Measurements from ENCODE around the gene FETUB.

FETUB gene

GRCh38 chr3:186635532-186635931, 4.7 kb upstream of the FETUB start:
- no peak for DNase-seq (ENCODE audit: low read depth in 3 of 3, low spot score in 1 of 3)

DNA sequence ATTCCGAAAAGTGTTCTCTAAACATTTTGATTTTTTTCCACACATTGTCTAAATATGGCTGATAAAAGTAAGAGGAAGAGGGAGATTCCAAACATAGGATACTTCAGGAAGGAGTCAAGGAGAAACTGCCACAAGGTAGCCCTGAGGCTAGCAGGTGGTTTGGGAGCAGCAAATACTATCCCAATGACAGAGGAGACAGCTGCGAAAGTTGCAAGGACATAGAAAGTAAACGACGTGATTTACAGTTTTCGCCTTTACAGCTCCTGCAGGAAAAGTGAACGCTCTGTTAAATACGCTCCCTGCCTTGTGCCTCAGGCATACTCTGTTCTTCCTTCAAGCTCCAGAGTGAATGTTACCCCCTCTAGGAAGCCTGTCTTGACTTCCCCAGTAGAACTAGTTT, 3.7 kb upstream of the FETUB start:
- DNase-seq (ENCODE audit: low read depth in 3 of 3, low spot score in 1 of 3), result no peak

- no peak for DNase-seq (ENCODE audit: low read depth in 3 of 3, low spot score in 1 of 3)
Measured at GRCh38 chr3:186637686-186638085, 2.5 kb upstream of the FETUB start.

DNA sequence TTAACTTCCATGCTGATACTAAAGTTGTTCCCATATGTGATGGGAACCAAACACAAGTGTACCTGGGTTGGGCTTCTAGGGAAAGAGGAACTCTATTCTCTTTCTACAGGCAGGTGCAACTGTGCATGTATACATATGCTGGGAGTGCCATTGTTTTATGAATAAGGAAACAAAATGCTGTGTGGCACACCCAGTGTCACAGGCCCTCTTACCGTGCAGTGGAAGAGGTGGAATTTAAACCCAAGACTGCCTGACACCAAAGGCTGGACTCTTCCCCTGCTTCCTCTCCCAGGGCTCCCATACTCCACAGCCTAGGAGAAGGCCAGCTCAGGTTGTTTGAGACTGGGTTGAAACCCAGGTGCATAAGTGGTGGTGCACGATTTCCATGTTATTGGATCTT, 1.9 kb upstream of the FETUB start:
- DNase-seq (ENCODE audit: low read depth in 3 of 3, low spot score in 1 of 3), result no peak

- DNase-seq (ENCODE audit: low read depth in 3 of 3, low spot score in 1 of 3), result no peak
Measured at GRCh38 chr3:186640473-186640818, 247 bp downstream of the FETUB start.

- DNase-seq (ENCODE audit: low read depth in 3 of 3, low spot score in 1 of 3), result no peak
Measured at GRCh38 chr3:186640929-186641328, 730 bp downstream of the FETUB start.

- no peak for DNase-seq (ENCODE audit: low read depth in 3 of 3, low spot score in 1 of 3)
Measured at GRCh38 chr3:186642014-186642413, 1.8 kb downstream of the FETUB start.

DNA sequence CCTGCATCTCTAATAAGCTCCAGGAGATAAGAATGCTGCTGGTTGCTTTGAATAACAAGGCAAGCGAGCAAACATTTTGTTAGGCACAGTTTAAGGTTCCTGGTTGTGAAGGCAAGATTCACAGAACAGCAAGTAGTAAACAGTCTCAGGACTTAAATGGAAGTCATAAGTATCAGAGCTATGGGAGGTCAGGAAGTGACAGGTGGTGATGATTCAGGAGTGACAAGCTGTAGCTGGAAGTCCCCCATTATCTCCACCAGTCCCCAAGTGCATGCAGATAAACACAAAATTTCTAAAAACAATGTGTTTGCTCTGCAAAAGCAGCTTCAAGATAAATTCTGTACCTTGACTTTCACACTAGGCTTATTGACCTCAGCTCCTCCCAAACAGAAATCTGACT, 3.3 kb downstream of the FETUB start:
- DNase-seq (ENCODE audit: low read depth in 3 of 3, low spot score in 1 of 3), result no peak

GRCh38 chr3:186644683-186645082, 4.5 kb downstream of the FETUB start:
- DNase-seq (ENCODE audit: low read depth in 3 of 3, low spot score in 1 of 3), result no peak

DNA sequence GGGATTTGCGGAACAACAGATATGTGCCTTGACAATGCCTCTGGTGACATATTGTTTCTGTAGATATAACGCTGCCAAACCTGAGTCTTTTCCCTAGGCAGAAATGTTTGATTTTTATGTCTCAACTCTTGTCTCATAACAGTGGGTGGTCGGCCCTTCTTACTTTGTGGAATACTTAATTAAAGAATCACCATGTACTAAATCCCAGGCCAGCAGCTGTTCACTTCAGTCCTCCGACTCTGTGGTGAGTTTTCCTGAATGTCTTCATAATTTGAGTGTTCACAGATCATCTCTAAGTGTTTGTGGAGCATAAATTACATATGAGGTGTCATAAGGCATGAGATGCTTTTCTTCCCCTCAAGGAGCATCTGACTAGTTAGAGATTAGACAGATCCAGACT, 5.9 kb downstream of the FETUB start:
- DNase-seq (ENCODE audit: low read depth in 3 of 3, low spot score in 1 of 3), result no peak

- no peak for DNase-seq (ENCODE audit: low read depth in 3 of 3, low spot score in 1 of 3)
Measured at GRCh38 chr3:186646841-186647240, 6.6 kb downstream of the FETUB start.

DNA sequence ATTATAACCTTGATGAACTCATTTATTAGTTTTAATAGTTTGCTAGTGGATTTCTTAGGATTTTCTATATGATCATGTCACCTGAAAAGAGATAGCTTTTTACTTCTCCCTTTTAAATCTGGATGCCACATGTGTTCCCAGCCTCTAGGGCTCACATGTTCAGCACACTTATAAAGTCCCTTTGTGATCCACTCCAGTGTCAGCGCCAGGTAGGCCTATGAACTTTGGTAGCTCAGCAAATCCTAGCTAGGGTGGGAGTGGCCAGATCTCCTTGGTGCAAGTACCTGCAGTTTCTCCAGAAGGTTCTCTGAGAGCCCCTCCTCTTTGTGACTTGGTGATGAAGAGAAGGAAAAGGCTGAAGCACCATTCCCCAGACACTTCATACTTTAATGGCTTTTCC, 8.7 kb downstream of the FETUB start:
- no peak for DNase-seq (ENCODE audit: low read depth in 3 of 3, low spot score in 1 of 3)

GRCh38 chr3:186651678-186652215, 11.5 kb downstream of the FETUB start:
- DNase-seq (ENCODE audit: low read depth in 3 of 3, low spot score in 1 of 3), result no peak

DNA sequence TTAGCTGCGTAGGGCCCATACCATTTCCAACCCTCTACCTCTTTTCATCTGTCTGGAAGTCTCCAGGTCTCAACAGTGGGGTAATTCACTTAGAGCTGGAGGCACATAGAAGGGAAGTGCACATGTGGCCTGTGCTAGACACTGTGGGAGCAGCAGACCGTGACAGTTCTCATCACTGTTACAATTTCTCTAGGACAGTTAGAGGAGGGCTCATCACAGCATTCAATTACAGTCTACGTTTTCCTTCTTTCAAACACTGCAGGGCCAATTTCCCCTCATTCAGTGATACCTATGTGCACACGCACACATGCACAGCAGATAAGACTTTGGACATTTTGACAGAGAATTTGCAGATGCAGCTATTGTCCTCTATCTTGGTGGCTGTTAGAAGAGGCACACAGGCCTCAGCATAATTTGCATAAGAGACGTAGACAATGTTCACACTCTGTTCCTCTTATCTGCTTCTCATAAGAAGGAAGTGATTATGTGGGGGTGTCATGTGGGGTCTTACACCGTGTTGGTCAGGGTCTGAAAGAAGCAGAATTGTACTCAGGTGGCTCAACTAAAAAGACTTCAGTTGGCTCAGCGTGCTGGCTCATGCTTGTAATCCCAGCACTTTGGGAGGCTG, 13.0 kb downstream of the FETUB start:
- no peak for DNase-seq (ENCODE audit: low read depth in 3 of 3, low spot score in 1 of 3)

- DNase-seq (ENCODE audit: low read depth in 3 of 3, low spot score in 1 of 3), result no peak
Measured at GRCh38 chr3:186653984-186654383, 13.8 kb downstream of the FETUB start.

DNA sequence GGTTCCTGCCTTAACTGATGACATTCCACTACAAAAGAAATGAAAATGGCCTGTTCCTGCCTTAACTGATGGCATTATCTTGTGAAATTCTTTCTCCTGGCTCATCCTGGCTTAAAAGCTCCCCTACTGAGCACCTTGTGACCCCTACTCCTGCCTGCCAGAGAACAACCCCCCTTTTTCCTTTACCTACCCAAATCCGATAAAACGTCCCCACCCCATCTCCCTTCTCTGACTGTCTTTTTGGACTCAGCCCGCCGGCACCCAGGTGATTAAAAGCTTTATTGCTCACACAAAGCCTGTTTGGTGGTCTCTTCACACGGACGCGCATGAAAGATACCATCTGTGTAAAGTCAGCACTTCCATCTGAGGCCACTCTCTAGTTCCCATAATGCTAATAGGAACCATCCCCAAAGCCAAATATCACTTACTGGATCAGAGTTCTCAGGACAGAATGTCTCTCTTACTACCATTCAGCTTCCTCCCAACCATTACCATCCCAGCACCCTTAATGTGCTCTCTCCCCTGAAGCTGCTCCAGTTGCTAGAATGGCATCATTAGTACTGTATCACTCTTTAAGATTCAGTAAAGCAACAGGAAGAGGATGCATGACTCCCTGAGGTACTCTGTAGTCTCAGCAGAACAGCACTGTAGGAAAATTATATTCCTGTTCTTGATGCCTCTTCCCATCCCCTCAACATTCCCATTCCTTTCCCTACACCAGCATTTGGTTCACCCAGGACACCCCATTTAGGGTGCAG, 23.3 kb downstream of the FETUB start:
- no peak for DNase-seq (ENCODE audit: low read depth in 3 of 3, low spot score in 1 of 3)

DNA sequence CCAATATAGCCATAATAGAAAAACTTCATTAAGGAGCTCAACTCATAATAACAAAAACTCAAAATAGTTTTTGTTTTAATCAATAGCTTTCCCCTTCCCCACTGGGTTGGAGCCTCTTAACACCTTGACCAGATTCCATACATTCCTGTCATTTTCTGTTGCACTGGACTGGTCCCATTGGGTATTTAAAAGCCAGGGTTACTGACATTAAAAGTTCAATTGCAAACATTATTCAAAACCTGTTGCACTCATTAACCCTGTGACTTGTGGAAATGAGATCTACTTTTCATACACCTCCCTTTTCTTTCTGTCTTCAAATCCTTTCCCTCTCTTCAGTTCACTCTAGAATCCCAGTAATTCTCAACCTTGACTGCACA, 23.9 kb downstream of the FETUB start:
- DNase-seq (ENCODE audit: low read depth in 3 of 3, low spot score in 1 of 3), result no peak

GRCh38 chr3:186664506-186664905, 24.3 kb downstream of the FETUB start:
- DNase-seq (ENCODE audit: low read depth in 3 of 3, low spot score in 1 of 3), result no peak

DNA sequence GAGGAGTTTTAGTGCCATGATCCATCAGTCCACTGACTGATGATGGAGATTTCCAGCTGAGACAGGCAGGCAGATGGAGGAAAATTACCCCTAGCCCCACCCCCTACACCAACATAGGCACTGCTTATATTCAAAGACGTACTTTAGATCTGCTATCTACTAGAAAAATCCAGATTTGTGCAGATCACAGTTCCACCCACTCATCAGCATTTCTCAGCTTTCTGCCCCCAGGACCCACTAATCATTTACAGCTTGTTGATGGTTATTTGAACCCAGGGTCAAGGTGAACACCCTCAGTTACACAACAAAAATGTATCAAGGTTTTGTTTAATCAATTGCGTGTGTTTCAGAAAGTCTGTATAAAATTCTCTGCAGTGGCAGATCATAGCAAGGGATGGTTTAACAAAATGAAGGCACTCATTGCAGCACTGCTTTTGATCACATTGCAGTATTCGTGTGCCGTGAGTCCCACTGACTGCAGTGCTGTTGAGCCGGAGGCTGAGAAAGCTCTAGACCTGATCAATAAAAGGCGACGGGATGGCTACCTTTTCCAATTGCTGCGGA, 25.5 kb downstream of the FETUB start, which contains the start of gene HRG:
HRG (plus strand) TSS at position 390 of the 564 bp plus-strand sequence; CDS start at position 408, 18 bp downstream.
- no peak for DNase-seq (ENCODE audit: low read depth in 3 of 3, low spot score in 1 of 3)

DNA sequence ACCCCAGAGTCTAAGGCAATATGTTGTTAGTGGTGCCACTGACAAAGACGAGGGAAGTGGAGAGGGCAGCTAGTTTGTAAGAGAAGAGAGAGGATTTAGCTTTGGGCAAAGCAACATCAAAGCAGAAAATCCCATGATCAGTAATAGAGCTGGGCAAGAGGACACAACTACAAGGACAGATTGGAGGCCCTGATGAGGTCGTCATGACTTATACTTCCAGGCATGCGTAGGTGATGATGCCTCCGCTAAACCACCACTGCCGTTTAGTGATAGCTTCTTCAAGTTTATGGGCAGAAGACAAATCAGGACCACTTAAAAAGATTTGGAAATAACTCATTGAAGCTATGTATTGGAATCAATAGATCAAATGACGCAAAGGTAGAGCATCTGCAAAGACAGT, 28.2 kb downstream of the FETUB start:
- no peak for DNase-seq (ENCODE audit: low read depth in 3 of 3, low spot score in 1 of 3)

GRCh38 chr3:186669378-186670084, 29.3 kb downstream of the FETUB start:
- DNase-seq (ENCODE audit: low read depth in 3 of 3, low spot score in 1 of 3), result no peak

GRCh38 chr3:186670155-186670554, 30.0 kb downstream of the FETUB start:
- DNase-seq (ENCODE audit: low read depth in 3 of 3, low spot score in 1 of 3), result no peak

Data from stimulated activated CD4-positive, alpha-beta T cell treated with anti-CD3 and anti-CD28 coated beads, TNF-alpha, amount 100 ng/mL, for 1 hour (primary cell).